Astrocyte of the cerebellum (primary cell): ENCODE results near the gene ALOX15B.
"Not testable (repeated sequence)": the region's sequence is repeated elsewhere in the genome, so short reads cannot be mapped to it uniquely, and the experiment has no call there.

Source experiments
- DNase-seq: peaks from one replicate; pipeline ENCODE4 v3.0.0-alpha.2; 2011; ENCODE audit warnings: low read depth
- H3K4me3 ChIP-seq: 2 replicates; pipeline ENCODE4 v1.5.1; 2011; ENCODE audit warnings: mild to moderate bottlenecking, low read depth, low read length, moderate library complexity
- in situ Hi-C: cut with HindIII; loops from 2 replicates; pipeline ENCODE4 v1.10.0; 2017; ENCODE audit warnings: low sequenced_read_pairs
- TF ChIP-seq, protein P1 (sequence below): IDR thresholded peaks from 2 replicates; pipeline ENCODE4 v1.5.1; 2012; ENCODE audit warnings: low read length, low read depth, moderate library complexity, mild to moderate bottlenecking; ENCODE audit errors: missing control alignments

Gene ALOX15B

GRCh38 chr17:8056232-8056975 lies 17.5 kb downstream of the ALOX15B start:
- H3K4me3 ChIP-seq: no peak overlapping the region
- peak; percentile 76 for DNase-seq
- in situ Hi-C loops: loop anchor here (5.0 to 10.0 kb wide), 2 partner anchors 39 to 58 kb away; partner anchors contain the start of gene ALOXE3
- TF ChIP-seq, protein P1, sequence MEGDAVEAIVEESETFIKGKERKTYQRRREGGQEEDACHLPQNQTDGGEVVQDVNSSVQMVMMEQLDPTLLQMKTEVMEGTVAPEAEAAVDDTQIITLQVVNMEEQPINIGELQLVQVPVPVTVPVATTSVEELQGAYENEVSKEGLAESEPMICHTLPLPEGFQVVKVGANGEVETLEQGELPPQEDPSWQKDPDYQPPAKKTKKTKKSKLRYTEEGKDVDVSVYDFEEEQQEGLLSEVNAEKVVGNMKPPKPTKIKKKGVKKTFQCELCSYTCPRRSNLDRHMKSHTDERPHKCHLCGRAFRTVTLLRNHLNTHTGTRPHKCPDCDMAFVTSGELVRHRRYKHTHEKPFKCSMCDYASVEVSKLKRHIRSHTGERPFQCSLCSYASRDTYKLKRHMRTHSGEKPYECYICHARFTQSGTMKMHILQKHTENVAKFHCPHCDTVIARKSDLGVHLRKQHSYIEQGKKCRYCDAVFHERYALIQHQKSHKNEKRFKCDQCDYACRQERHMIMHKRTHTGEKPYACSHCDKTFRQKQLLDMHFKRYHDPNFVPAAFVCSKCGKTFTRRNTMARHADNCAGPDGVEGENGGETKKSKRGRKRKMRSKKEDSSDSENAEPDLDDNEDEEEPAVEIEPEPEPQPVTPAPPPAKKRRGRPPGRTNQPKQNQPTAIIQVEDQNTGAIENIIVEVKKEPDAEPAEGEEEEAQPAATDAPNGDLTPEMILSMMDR: no peak

DNA sequence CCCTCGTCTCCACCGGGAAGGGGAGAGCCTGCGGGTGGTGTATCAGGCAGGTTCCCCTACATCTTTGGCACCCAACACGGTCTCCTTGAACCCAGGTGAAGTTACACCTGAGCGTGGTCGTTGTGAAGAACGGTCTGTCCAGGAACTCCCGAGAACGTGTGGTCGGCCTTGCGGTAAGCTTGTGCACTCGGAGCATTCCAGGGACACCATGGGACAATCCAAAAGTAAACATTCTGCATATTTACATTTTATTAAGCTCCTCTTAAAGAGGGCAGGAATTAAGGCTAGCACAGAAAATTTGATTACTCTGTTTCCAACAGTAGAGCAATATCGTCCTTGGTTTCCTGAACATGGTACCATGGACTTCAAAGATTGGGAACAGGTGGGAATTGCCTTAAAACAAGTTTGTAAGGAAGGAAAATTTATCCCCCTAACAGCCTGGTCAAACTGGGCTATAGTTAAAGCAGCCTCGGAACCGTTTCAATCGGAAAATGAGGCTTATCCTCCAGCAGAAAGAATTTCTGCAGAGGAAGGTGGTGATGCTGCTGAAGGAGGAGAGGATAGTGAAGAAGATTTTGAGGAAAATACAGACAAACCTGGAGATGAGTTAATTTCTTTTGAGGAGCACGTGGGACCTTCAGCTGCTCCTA lies 18.2 kb downstream of the ALOX15B start:
- in situ Hi-C loops: loop anchor here (5.0 to 10.0 kb wide), 2 partner anchors 40 to 58 kb away; partner anchors contain the start of gene ALOXE3
- no peak for DNase-seq
- H3K4me3 ChIP-seq: no peak overlapping the region
- TF ChIP-seq, protein P1: no peak

- H3K4me3 ChIP-seq: no peak overlapping the region
- TF ChIP-seq, protein P1: peak; percentile 73
- in situ Hi-C loops: loop anchor here (5.0 to 10.0 kb wide), 2 partner anchors 40 to 57 kb away; partner anchors contain the start of gene ALOXE3
- peak; percentile 67 for DNase-seq
These were observed 18.8 kb downstream of the ALOX15B start for GRCh38 chr17:8057691-8058114.

DNA sequence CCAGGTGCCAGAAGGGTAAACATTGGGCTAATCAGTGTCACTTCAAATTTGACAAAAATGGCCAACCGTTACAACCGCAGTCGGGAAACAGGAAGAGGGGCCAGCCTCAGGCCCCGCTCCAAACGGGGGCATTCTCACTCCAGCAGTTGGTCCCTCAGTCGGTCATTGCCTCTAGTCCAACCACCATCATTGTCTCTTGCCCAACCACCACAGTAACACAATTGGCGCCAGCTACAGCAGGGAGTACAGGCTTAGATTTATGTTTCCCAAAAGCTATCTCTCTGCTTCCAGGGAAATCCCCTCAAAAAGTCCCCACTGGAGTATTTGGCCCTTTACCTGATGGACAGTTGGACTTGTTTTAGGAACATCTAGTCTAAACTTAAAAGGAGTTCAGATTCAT lies 20.3 kb downstream of the ALOX15B start:
- in situ Hi-C loops: loop anchor here (5.0 to 10.0 kb wide), 2 partner anchors 42 to 56 kb away; partner anchors contain the start of gene ALOXE3
- no peak overlapping the region for H3K4me3 ChIP-seq
- TF ChIP-seq, protein P1: no peak
- no peak for DNase-seq

GRCh38 chr17:8060274-8060673 lies 21.4 kb downstream of the ALOX15B start:
- DNase-seq: peak; percentile 56
- TF ChIP-seq, protein P1: peak; percentile 62
- in situ Hi-C loops: no loop called here
- H3K4me3 ChIP-seq: no peak overlapping the region

DNA sequence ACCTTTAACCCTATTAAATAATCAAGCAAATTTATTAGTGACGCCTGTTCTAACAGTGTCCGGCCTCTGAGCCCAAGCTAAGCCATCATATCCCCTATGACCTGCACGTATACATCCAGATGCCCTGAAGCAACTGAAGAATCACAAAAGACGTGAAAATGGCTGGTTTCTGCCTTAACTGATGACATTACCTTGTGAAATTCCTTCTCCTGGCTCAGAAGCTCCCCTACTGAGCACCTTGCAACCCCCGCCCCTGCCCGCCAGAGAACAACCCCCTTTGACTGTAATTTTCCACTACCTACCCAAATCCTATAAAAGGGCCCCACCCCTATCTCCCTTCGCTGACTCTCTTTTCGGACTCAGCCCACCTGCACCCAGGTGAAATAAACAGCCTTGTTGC lies 23.0 kb downstream of the ALOX15B start:
- DNase-seq, in situ Hi-C loops, H3K4me3 ChIP-seq: not testable (repeated sequence)

GRCh38 chr17:8062435-8062806 lies 23.6 kb downstream of the ALOX15B start:
- in situ Hi-C loops: no loop called here
- no peak for DNase-seq

More at GRCh38 chr17:8062435-8062806, 23.6 kb downstream of the ALOX15B start:
- TF ChIP-seq, protein P1: no peak
- H3K4me3 ChIP-seq: no peak overlapping the region
